ENCODE results near the gene FRS2.

DNA sequence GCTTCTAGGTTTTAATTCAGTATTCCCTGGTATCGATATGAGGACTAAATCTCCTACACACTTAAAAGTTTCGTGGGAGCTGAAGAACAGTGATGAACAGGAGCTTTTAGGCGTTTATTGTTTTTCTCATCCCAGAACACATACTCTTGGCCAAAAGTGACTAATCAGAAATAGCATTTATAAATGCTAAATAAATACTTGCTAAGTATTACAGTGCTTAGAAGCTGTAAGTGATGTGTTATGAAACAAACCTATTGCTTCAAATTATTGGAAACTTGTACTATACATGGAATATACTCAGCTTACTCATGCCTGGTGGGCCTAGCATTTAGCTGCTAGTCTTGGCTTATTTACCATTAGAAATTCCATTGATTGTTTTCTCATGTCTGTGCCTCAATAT lies 24.9 kb downstream of the FRS2 start:
- TF ChIP-seq, protein P1, sequence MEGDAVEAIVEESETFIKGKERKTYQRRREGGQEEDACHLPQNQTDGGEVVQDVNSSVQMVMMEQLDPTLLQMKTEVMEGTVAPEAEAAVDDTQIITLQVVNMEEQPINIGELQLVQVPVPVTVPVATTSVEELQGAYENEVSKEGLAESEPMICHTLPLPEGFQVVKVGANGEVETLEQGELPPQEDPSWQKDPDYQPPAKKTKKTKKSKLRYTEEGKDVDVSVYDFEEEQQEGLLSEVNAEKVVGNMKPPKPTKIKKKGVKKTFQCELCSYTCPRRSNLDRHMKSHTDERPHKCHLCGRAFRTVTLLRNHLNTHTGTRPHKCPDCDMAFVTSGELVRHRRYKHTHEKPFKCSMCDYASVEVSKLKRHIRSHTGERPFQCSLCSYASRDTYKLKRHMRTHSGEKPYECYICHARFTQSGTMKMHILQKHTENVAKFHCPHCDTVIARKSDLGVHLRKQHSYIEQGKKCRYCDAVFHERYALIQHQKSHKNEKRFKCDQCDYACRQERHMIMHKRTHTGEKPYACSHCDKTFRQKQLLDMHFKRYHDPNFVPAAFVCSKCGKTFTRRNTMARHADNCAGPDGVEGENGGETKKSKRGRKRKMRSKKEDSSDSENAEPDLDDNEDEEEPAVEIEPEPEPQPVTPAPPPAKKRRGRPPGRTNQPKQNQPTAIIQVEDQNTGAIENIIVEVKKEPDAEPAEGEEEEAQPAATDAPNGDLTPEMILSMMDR (IDR thresholded peaks at IDR 0.05): no peak
- no peak for TF ChIP-seq POLR2A (IDR thresholded peaks at IDR 0.05)
- TF ChIP-seq POLR2AphosphoS5 (IDR thresholded peaks at IDR 0.05): no peak

Data from suprapubic skin (tissue), 4 donors.